ENCODE measurements around the gene SLC30A1.

Gene SLC30A1

DNA sequence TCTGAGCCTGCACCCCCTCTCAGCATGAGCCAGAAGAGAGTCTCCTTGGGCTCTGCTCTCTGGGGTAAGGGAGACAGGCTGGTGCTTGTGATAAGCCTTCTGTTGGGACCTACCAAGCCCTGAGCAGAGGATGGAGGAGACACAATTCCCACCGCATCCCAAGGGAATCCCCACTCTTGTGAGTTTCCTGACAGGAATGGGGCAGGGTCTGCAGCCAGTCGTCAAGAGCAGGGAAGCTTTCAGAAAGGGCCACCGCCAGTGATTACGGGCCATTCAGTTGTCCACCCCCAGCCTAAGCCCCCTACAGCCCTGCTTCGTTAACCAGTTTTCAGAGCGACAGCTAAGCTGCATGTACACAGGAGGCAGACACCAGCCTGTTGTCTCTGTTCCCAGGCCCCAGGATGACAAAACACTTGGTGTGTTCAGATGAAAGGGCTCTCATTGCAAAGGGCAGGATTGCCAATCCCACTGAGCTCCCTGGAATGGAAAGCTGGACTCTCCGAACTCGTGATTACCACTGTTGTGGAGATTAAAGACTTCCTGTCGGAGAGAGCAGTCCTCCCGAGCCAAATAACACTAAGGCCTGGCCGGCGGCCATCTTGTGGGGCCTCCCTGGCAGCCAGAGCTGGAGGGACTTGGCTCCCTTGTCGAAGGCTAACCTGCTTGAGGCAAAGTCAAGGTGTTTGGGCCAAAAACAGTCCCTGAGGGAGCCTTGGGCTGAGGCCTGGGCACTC lies 37.4 kb upstream of the SLC30A1 start:
- H3K4me1 ChIP-seq (ENCODE audit: control insufficient read depth, insufficient read depth, low read length, poor library complexity, severe bottlenecking): peaks cover 2% of the 10 kb centered on the region
- H3K9me3 ChIP-seq (ENCODE audit: control insufficient read depth, low read length): no peaks in the 10 kb centered on the region
- peak overlapping the region; percentile 12 for H3K27ac ChIP-seq (ENCODE audit: low read depth, low read length, severe bottlenecking)
- no peaks in the 10 kb centered on the region for H3K36me3 ChIP-seq (ENCODE audit: control insufficient read depth, insufficient read depth, low read length)
- 89 to 91% methylated on average over 13 of the region's 13 CpGs for WGBS, 2 experiments (ENCODE audit: insufficient coverage in 2 of 2)
- H3K4me3 ChIP-seq (ENCODE audit: extremely low read depth, insufficient read depth, low read length, poor library complexity, severe bottlenecking): no peak overlapping the region

DNA sequence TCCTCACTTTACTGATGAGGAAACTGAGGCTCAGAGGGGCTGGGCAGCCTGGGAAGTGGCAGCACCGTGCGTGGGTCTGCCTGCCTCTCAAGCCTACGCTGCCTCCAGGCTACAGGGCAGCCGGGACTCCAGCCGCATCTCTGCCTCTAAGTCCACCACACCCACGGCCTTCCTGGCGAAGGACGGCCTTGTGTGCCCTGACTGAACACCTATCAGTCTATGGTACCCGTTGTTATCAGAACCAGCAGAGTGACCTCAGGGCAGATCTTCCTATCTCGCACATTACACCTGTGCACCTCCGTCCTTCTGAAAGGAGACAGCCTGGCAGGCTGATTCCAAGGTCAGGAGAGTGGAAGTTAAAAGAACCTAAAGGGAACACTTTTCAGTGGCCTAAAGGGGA lies 35.7 kb upstream of the SLC30A1 start:
- Histone ChIP-seq H3K36me3 (ENCODE audit: control insufficient read depth, insufficient read depth, low read length) (no peaks in the 10 kb centered on the region), H3K9me3 (ENCODE audit: control insufficient read depth, low read length) (no peaks in the 10 kb centered on the region), H3K27ac (ENCODE audit: low read depth, low read length, severe bottlenecking) (no peak overlapping the region), H3K4me3 (ENCODE audit: extremely low read depth, insufficient read depth, low read length, poor library complexity, severe bottlenecking) (no peak overlapping the region), H3K4me1 (ENCODE audit: control insufficient read depth, insufficient read depth, low read length, poor library complexity, severe bottlenecking) (peaks cover 2% of the 10 kb centered on the region)
- WGBS, 2 experiments (ENCODE audit: insufficient coverage in 2 of 2): 96% methylated on average over 11 of the region's 11 CpGs

GRCh38 chr1:211613951-211614350 lies 35.0 kb upstream of the SLC30A1 start:
- WGBS, 2 experiments (ENCODE audit: insufficient coverage in 2 of 2): 83 to 100% methylated on average over 1 to 3 of the region's 5 CpGs
- H3K27ac ChIP-seq (ENCODE audit: low read depth, low read length, severe bottlenecking): no peak overlapping the region
- no peaks in the 10 kb centered on the region for H3K9me3 ChIP-seq (ENCODE audit: control insufficient read depth, low read length)
- no peaks in the 10 kb centered on the region for H3K36me3 ChIP-seq (ENCODE audit: control insufficient read depth, insufficient read depth, low read length)
- H3K4me3 ChIP-seq (ENCODE audit: extremely low read depth, insufficient read depth, low read length, poor library complexity, severe bottlenecking): no peak overlapping the region
- H3K4me1 ChIP-seq (ENCODE audit: control insufficient read depth, insufficient read depth, low read length, poor library complexity, severe bottlenecking): peaks cover 2% of the 10 kb centered on the region

- Histone ChIP-seq H3K4me3 (ENCODE audit: extremely low read depth, insufficient read depth, low read length, poor library complexity, severe bottlenecking) (no peak overlapping the region), H3K36me3 (ENCODE audit: control insufficient read depth, insufficient read depth, low read length) (no peaks in the 10 kb centered on the region), H3K4me1 (ENCODE audit: control insufficient read depth, insufficient read depth, low read length, poor library complexity, severe bottlenecking) (peaks cover 2% of the 10 kb centered on the region), H3K27ac (ENCODE audit: low read depth, low read length, severe bottlenecking) (peak overlapping the region; percentile 33), H3K9me3 (ENCODE audit: control insufficient read depth, low read length) (no peaks in the 10 kb centered on the region)
- WGBS, 2 experiments (ENCODE audit: insufficient coverage in 2 of 2): 77 to 90% methylated on average over 5 to 8 of the region's 8 CpGs
These were observed 34.4 kb upstream of the SLC30A1 start for GRCh38 chr1:211613108-211613947.

- H3K9me3 ChIP-seq (ENCODE audit: control insufficient read depth, low read length): no peaks in the 10 kb centered on the region
- H3K36me3 ChIP-seq (ENCODE audit: control insufficient read depth, insufficient read depth, low read length): no peaks in the 10 kb centered on the region
- WGBS, 2 experiments (ENCODE audit: insufficient coverage in 2 of 2): 93 to 94% methylated on average over 2 to 5 of the region's 6 CpGs
- H3K4me1 ChIP-seq (ENCODE audit: control insufficient read depth, insufficient read depth, low read length, poor library complexity, severe bottlenecking): peaks cover 2% of the 10 kb centered on the region
- H3K4me3 ChIP-seq (ENCODE audit: extremely low read depth, insufficient read depth, low read length, poor library complexity, severe bottlenecking): no peak overlapping the region
- H3K27ac ChIP-seq (ENCODE audit: low read depth, low read length, severe bottlenecking): peak overlapping the region; percentile 33
These were observed 33.8 kb upstream of the SLC30A1 start for GRCh38 chr1:211612786-211613107.

- 89 to 100% methylated on average over 1 to 3 of the region's 4 CpGs for WGBS, 2 experiments (ENCODE audit: insufficient coverage in 2 of 2)
- H3K27ac ChIP-seq (ENCODE audit: low read depth, low read length, severe bottlenecking): no peak overlapping the region
- peaks cover 2% of the 10 kb centered on the region for H3K4me1 ChIP-seq (ENCODE audit: control insufficient read depth, insufficient read depth, low read length, poor library complexity, severe bottlenecking)
- no peaks in the 10 kb centered on the region for H3K36me3 ChIP-seq (ENCODE audit: control insufficient read depth, insufficient read depth, low read length)
- H3K4me3 ChIP-seq (ENCODE audit: extremely low read depth, insufficient read depth, low read length, poor library complexity, severe bottlenecking): no peak overlapping the region
- no peaks in the 10 kb centered on the region for H3K9me3 ChIP-seq (ENCODE audit: control insufficient read depth, low read length)
These were observed 32.9 kb upstream of the SLC30A1 start for GRCh38 chr1:211611818-211612217.

DNA sequence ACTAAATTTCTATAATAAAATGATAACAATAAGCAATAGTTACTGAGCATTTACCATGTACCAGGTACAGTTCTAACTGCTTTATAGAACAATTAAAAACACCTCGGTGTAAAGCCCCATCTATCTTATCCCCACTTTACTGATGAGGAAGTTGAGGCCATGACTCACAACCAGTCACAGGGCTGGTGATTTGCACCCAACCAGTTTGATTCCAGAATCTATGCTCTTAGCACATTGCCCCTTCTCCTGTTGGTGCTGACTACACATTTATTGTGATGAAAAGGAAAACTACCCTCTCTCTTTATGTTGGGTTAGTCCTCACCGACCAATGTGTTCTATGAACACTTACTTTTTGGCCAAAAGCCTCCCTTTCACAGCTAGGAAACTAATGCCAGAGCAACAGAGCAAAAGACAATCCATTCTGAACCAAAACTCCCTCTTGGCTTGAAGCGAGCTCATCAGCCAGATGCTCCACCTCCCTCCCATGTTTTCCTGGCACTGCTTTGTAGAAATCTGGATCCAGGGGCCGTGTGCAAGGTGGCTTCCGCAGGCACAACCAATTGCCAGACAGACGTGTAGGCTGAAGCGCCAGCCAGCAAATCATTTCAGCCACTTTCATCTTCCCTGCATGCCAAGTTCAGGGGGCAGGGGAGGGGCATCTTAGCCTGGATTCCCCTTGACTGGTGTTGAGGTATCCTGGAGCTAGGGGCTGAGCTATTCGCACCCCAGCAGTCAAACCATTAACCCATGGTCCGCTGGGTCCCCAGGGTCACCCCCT lies 32.0 kb upstream of the SLC30A1 start:
- Histone ChIP-seq H3K4me1 (ENCODE audit: control insufficient read depth, insufficient read depth, low read length, poor library complexity, severe bottlenecking) (no peaks in the 10 kb centered on the region), H3K9me3 (ENCODE audit: control insufficient read depth, low read length) (no peaks in the 10 kb centered on the region), H3K36me3 (ENCODE audit: control insufficient read depth, insufficient read depth, low read length) (no peaks in the 10 kb centered on the region), H3K27ac (ENCODE audit: low read depth, low read length, severe bottlenecking) (no peak overlapping the region), H3K4me3 (ENCODE audit: extremely low read depth, insufficient read depth, low read length, poor library complexity, severe bottlenecking) (no peak overlapping the region)
- WGBS, 2 experiments (ENCODE audit: insufficient coverage in 2 of 2): 89 to 92% methylated on average over 3 to 7 of the region's 9 CpGs

DNA sequence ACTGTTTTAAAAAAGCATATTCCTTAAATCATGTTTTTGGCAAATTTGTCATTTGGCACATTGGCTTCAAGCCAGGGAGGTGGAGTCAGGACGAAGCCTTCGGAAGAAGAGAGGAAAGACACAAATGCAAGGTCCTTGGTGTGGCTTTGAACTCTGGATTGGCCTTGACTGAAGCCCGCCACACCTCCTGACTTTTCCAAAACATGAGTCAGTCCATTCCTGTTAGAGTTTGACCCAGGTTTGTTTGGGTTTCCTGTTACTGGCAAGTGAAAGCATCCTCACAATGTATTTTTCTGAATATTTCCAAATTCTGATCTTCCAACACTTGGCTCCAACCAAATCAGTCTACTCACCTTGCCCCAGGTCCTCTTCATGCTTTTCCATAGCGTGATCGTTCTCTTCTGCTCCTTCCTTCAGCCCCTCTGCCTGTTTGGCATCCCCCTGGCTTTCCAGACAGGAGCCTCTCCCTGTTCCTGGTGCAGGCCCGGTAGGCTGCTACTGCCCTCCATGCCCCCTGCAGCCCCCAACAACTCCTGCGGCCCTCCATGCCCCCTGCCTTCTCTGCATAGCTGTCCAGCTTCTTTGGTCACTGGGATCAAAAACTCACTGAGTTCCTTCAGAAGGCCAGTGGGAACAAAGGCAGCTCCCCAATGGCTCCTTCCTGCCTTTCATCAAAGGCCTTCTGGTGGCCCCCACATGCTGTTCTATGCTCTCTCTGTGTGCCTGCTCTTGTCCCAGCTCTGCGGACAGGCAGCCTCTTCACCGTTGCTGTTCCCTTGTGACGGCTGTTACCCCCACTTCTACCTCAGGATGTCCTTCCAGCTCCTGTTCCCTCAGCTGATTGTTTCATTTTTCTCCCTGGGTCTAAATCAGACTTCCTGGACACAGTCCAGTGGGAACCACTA lies 30.4 kb upstream of the SLC30A1 start:
- Histone ChIP-seq H3K9me3 (ENCODE audit: control insufficient read depth, low read length) (no peaks in the 10 kb centered on the region), H3K36me3 (ENCODE audit: control insufficient read depth, insufficient read depth, low read length) (no peaks in the 10 kb centered on the region), H3K4me3 (ENCODE audit: extremely low read depth, insufficient read depth, low read length, poor library complexity, severe bottlenecking) (no peak overlapping the region), H3K4me1 (ENCODE audit: control insufficient read depth, insufficient read depth, low read length, poor library complexity, severe bottlenecking) (no peaks in the 10 kb centered on the region), H3K27ac (ENCODE audit: low read depth, low read length, severe bottlenecking) (no peak overlapping the region)
- 85 to 86% methylated on average over 6 to 8 of the region's 10 CpGs for WGBS, 2 experiments (ENCODE audit: insufficient coverage in 2 of 2)

DNA sequence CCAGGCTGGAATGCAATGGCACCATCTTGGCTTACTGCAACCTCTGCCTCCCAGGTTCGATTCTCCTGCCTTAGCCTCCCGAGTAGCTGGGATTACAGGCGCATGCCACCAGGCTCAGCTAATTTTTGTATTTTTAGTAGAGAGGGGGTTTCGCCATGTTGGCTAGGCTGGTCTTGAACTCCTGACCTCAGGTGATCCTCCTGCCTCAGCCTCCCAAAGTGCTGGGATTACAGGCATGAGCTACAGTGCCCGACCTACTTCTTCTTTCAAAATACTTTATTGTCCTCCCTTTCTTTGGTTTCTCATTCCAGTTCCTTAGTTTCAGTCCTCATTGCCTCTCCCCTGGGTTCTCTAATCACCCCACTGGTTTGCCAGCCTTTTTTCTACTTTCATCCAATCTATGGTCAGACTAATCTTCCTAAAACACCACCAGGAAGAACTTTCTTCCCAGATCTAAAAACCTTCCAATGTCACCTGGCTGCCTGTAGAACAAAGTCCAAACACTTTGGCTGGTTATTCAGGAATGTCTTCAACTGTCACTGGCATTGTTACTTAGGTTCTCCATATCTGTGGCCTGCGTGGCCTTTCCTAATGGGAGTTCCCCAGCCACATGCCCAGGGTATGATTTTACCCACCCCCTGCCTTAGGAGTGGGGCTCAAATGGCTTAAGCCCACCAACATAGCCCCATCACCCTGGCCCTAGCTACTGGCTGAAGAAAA lies 29.0 kb upstream of the SLC30A1 start:
- Histone ChIP-seq H3K9me3 (ENCODE audit: control insufficient read depth, low read length) (no peaks in the 10 kb centered on the region), H3K4me1 (ENCODE audit: control insufficient read depth, insufficient read depth, low read length, poor library complexity, severe bottlenecking) (no peaks in the 10 kb centered on the region), H3K27ac (ENCODE audit: low read depth, low read length, severe bottlenecking) (no peak overlapping the region), H3K4me3 (ENCODE audit: extremely low read depth, insufficient read depth, low read length, poor library complexity, severe bottlenecking) (no peak overlapping the region), H3K36me3 (ENCODE audit: control insufficient read depth, insufficient read depth, low read length) (no peaks in the 10 kb centered on the region)
- WGBS, 2 experiments (ENCODE audit: insufficient coverage in 2 of 2): 89 to 97% methylated on average over 2 to 3 of the region's 6 CpGs

Data from mesodermal cell (in vitro differentiated cells).